Ascending aorta (tissue), 2 donors: Measurements from ENCODE around the gene CAMK1G. TPM values are rescaled to one million over a fixed set of nuclear protein-coding genes. Genes with fewer than 3 reads are reported as not detected.

Experiments used
- DNase-seq, 2 donors: peaks; one replicate each; pipeline ENCODE4 v3.0.0-alpha.2; 2019; ENCODE audit warnings: low spot score in 2 of 2
- H3K27ac ChIP-seq, 2 donors: fragments of 200-600 bp; sonication (generic); one replicate each; pipeline ENCODE4 v1.5.1; 2016 to 2017; ENCODE audit warnings: mild to moderate bottlenecking in 1 of 2
- H3K27me3 ChIP-seq: fragments of 200-600 bp; sonication (generic); one replicate; pipeline ENCODE4 v1.5.1; 2017
- H3K36me3 ChIP-seq, 2 donors: fragments of 200-600 bp; sonication (generic); one replicate each; pipeline ENCODE4 v1.5.1; 2016
- H3K4me1 ChIP-seq, 2 donors: fragments of 200-600 bp; sonication (generic); one replicate each; pipeline ENCODE4 v1.5.1; 2016 to 2017; ENCODE audit warnings: mild to moderate bottlenecking in 1 of 2
- H3K4me3 ChIP-seq, 2 donors: fragments of 200-600 bp; sonication (generic); one replicate each; pipeline ENCODE4 v1.5.1; 2016 to 2017; ENCODE audit warnings: mild to moderate bottlenecking in 1 of 2
- H3K9me3 ChIP-seq, 2 donors: fragments of 200-600 bp; sonication (generic); one replicate each; pipeline ENCODE4 v1.5.1; 2016
- CTCF ChIP-seq, 3 experiments: fragments of 200-600 bp in 2 of 3; fragments of 450-650 bp in 1 of 3; sonication (generic) in 2 of 3; IDR thresholded peaks; one replicate each; pipeline ENCODE4 v1.5.1; 2016 to 2019; ENCODE audit warnings: antibody characterized with exemption in 3 of 3, mild to moderate bottlenecking in 1 of 3, moderate library complexity in 1 of 3
- intact Hi-C: fragments of 100-400 bp; cut with DNase I; formaldehyde crosslinking; loops from one replicate; pipeline ENCODE4 v1.15.1; 2023
- total RNA-seq: library from RNA; depleted of rRNA; stranded (reverse); fragments of >200 nt; gene quantifications from one replicate; pipeline ENCODE4 v1.1.0, GENCODE V29; 2016

Gene CAMK1G
- total RNA-seq, 1 donor from 2014 or later = not detected

GRCh38 chr1:209577346-209577745 lies 6.2 kb upstream of the CAMK1G start:
- no peaks in the 10 kb centered on the region for H3K27me3 ChIP-seq
- DNase-seq = no peak
- H3K36me3 ChIP-seq = no peaks in the 10 kb centered on the region
- intact Hi-C loops = loop anchor here (2.0 kb wide), 2 partner anchors 51 to 171 kb away; no protein-coding TSS in a partner anchor
- no peaks in the 10 kb centered on the region for H3K9me3 ChIP-seq
- no peaks in the 10 kb centered on the region for H3K4me1 ChIP-seq
- H3K27ac ChIP-seq = no peak overlapping the region
- no peak for TF ChIP-seq CTCF (IDR thresholded peaks at IDR 0.05)
- no peak overlapping the region for H3K4me3 ChIP-seq

DNA sequence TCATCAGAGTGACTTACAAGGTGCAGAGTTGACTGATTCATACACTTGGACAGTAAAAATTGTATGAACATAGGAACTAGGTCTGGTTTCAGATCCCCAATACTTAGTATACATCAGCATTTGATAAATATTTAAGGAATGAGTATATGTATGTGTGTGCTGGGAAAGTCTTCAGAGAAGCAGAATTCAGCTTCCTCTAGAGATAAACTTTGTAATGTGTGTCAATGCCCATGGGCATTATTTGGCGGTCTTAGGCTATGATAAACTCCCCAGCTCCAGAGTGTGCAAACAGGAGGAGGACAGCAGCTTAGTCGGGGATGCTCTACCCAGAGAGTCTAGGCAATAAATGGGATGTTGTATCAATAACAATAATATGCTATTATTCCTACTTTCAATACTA lies 2.9 kb upstream of the CAMK1G start:
- no peaks in the 10 kb centered on the region for H3K36me3 ChIP-seq
- intact Hi-C loops = no loop called here

GRCh38 chr1:209584231-209584672 lies 738 bp downstream of the CAMK1G start:
- peaks cover 0 to 4% of the 10 kb centered on the region in 2 donors for H3K4me1 ChIP-seq
- intact Hi-C loops = no loop called here
- no peaks in the 10 kb centered on the region for H3K36me3 ChIP-seq
- H3K9me3 ChIP-seq = no peaks in the 10 kb centered on the region
- H3K4me3 ChIP-seq = no peak overlapping the region
- H3K27me3 ChIP-seq = no peaks in the 10 kb centered on the region
- TF ChIP-seq CTCF (IDR thresholded peaks at IDR 0.05) = no peak
- DNase-seq = no peak
- no peak overlapping the region for H3K27ac ChIP-seq

More for the DNA sequence above, 2.9 kb upstream of the CAMK1G start:
- Histone ChIP-seq H3K9me3 (no peaks in the 10 kb centered on the region), H3K4me3 (no peak overlapping the region), H3K27me3 (no peaks in the 10 kb centered on the region), H3K4me1 (peaks cover 0 to 2% of the 10 kb centered on the region in 2 donors), H3K27ac (no peak overlapping the region)
- DNase-seq = no peak
- no peak for TF ChIP-seq CTCF (IDR thresholded peaks at IDR 0.05)

GRCh38 chr1:209585197-209585596 lies 1.7 kb downstream of the CAMK1G start:
- peaks cover 0 to 4% of the 10 kb centered on the region in 2 donors for H3K4me1 ChIP-seq
- intact Hi-C loops = no loop called here
- no peak for TF ChIP-seq CTCF (IDR thresholded peaks at IDR 0.05)
- no peaks in the 10 kb centered on the region for H3K27me3 ChIP-seq
- no peaks in the 10 kb centered on the region for H3K36me3 ChIP-seq
- H3K9me3 ChIP-seq = no peaks in the 10 kb centered on the region
- DNase-seq = no peak
- no peak overlapping the region for H3K27ac ChIP-seq
- H3K4me3 ChIP-seq = peak overlapping the region in 1 of 2 donors; percentile 21

GRCh38 chr1:209585672-209586071 lies 2.2 kb downstream of the CAMK1G start:
- no peaks in the 10 kb centered on the region for H3K9me3 ChIP-seq
- H3K4me3 ChIP-seq = peak overlapping the region in 1 of 2 donors; percentile 21
- H3K27me3 ChIP-seq = no peaks in the 10 kb centered on the region
- H3K4me1 ChIP-seq = peaks cover 0 to 4% of the 10 kb centered on the region in 2 donors
- no peak overlapping the region for H3K27ac ChIP-seq
- H3K36me3 ChIP-seq = no peaks in the 10 kb centered on the region
- DNase-seq = no peak
- no peak for TF ChIP-seq CTCF (IDR thresholded peaks at IDR 0.05)
- intact Hi-C loops = no loop called here

- no peaks in the 10 kb centered on the region for H3K27me3 ChIP-seq
- intact Hi-C loops = no loop called here
Measured at GRCh38 chr1:209586221-209586740, 2.8 kb downstream of the CAMK1G start.

More at GRCh38 chr1:209586221-209586740, 2.8 kb downstream of the CAMK1G start:
- TF ChIP-seq CTCF (IDR thresholded peaks at IDR 0.05) = no peak
- Histone ChIP-seq H3K36me3 (no peaks in the 10 kb centered on the region), H3K9me3 (no peaks in the 10 kb centered on the region), H3K4me1 (peaks cover 0 to 4% of the 10 kb centered on the region in 2 donors), H3K4me3 (no peak overlapping the region), H3K27ac (no peak overlapping the region)
- DNase-seq = no peak
